A549 treated with CpdA at 1 μM for 4 hours (cell line): ENCODE data around the gene MAGIX. TPM values are rescaled to one million over a fixed set of nuclear protein-coding genes. Genes with fewer than 3 reads are reported as not detected.

Experiments
- total RNA-seq: library from RNA; stranded (reverse); fragments of 200-300 nt; extraction: Qiagen RNA extraction; gene quantifications from 5 replicates; pipeline ENCODE4 v1.2.3, GENCODE V29; 2022; ENCODE audit warnings: low read depth

The MAGIX gene
- 2.7 to 3.7 TPM (median 3.1 TPM) in 5 replicates for total RNA-seq

GRCh38 chrX:49162620-49163019, at the start of gene MAGIX:
Gene MAGIX, plus strand, starts transcription at chrX:49162758. Its CDS starts 132 bp downstream, at chrX:49162890.

GRCh38 chrX:49171752-49172279, 9.3 kb downstream of the MAGIX start, which contains the start of gene PLP2:
Gene PLP2, plus strand, starts transcription at chrX:49171898. Its CDS starts 103 bp downstream, at chrX:49172001.

GRCh38 chrX:49186125-49187027, 23.8 kb downstream of the MAGIX start, which contains the start of gene PRICKLE3:
Gene PRICKLE3, minus strand, starts transcription at chrX:49186373. Its CDS starts 76 bp downstream, at chrX:49186297.

GRCh38 chrX:49199906-49200771, 37.6 kb downstream of the MAGIX start, which contains the start of gene SYP:
Gene SYP, minus strand, starts transcription at chrX:49200193. Its CDS starts 7 bp downstream, at chrX:49200186.

Other genes with a start within 250 kb of the MAGIX start
- 10.7 to 12.1 TPM (median 11.5 TPM) in 5 replicates for gene PIM2, start 243.7 kb upstream of the MAGIX start, total RNA-seq
- gene OTUD5, start 205.2 kb upstream of the MAGIX start, total RNA-seq = 60.6 to 69.6 TPM (median 64.6 TPM) in 5 replicates
- gene KCND1, start 190.9 kb upstream of the MAGIX start, total RNA-seq = 0.86 to 2.0 TPM (median 1.2 TPM) in 5 replicates
- gene GRIPAP1, start 160.5 kb upstream of the MAGIX start, total RNA-seq = 22.2 to 24.2 TPM (median 23.0 TPM) in 5 replicates
- 49.2 to 63.4 TPM (median 61.8 TPM) in 5 replicates for gene TFE3, start 119.4 kb upstream of the MAGIX start, total RNA-seq
- gene CCDC120, start 103.8 kb upstream of the MAGIX start, total RNA-seq = 3.2 to 4.7 TPM (median 3.6 TPM) in 5 replicates
- 32.8 to 48.2 TPM (median 42.6 TPM) in 5 replicates for gene PRAF2, start 88.8 kb upstream of the MAGIX start, total RNA-seq
- gene WDR45, start 82.9 kb upstream of the MAGIX start, total RNA-seq = 54.9 to 65.6 TPM (median 58.5 TPM) in 5 replicates
- gene GPKOW, start 39.0 kb upstream of the MAGIX start, total RNA-seq = 23.2 to 26.7 TPM (median 24.8 TPM) in 5 replicates
- 307 to 435 TPM (median 429 TPM) in 5 replicates for gene PLP2, start 9.1 kb downstream of the MAGIX start, total RNA-seq
- 12.7 to 22.2 TPM (median 20.7 TPM) in 5 replicates for gene PRICKLE3, start 23.6 kb downstream of the MAGIX start, total RNA-seq
- gene SYP, start 37.4 kb downstream of the MAGIX start, total RNA-seq = 2.4 to 3.6 TPM (median 3.1 TPM) in 5 replicates
- gene CACNA1F, start 70.6 kb downstream of the MAGIX start, total RNA-seq = not detected in 5 replicates
- gene CCDC22, start 72.7 kb downstream of the MAGIX start, total RNA-seq = 13.4 to 16.7 TPM (median 16.2 TPM) in 5 replicates
- gene FOXP3, start 102.0 kb downstream of the MAGIX start, total RNA-seq = 0.12 to 0.19 TPM (median 0.17 TPM) in 5 replicates
- gene PPP1R3F, start 107.0 kb downstream of the MAGIX start, total RNA-seq = 1.2 to 4.3 TPM (median 3.4 TPM) in 5 replicates
- not detected in 5 replicates for gene GAGE10, start 140.9 kb downstream of the MAGIX start, total RNA-seq
- gene GAGE12J, start 159.3 kb downstream of the MAGIX start, total RNA-seq = not detected in 5 replicates
- not detected in 5 replicates for gene GAGE13, start 168.8 kb downstream of the MAGIX start, total RNA-seq